CD4-positive, alpha-beta memory T cell (primary cell): ENCODE data around the gene PDLIM7. TPM values are rescaled to one million over a fixed set of nuclear protein-coding genes. Genes with fewer than 3 reads are reported as not detected.

ENCODE experiments used
- CTCF ChIA-PET: fragments of 350-600 bp; sonication (Branson Sonifier 250); formaldehyde crosslinking; loops from one replicate; lab custom pipeline; 2021; ENCODE audit warnings: inconsistent platforms; ENCODE audit not compliant: partially characterized antibody; lab: Charles Lee
- POLR2A ChIA-PET: fragments of 350-600 bp; sonication (Branson Sonifier 250); formaldehyde crosslinking; loops from one replicate; lab custom pipeline; 2021; ENCODE audit not compliant: partially characterized antibody; lab: Charles Lee
- DNase-seq, 5 donors: peaks; one replicate each; pipeline versions ENCODE4 v3.0.0 to v3.0.0-alpha.2; 2020 to 2022; ENCODE audit warnings: mixed read lengths in 1 of 5
- H3K27ac ChIP-seq: one replicate; pipeline ENCODE4 v1.7.0; 2013; ENCODE audit warnings: low read depth, low read length
- H3K27me3 ChIP-seq: 2 replicates; pipeline ENCODE4 v1.7.0; 2013; ENCODE audit warnings: mild to moderate bottlenecking, low read length, moderate library complexity; ENCODE audit not compliant: insufficient read depth
- H3K36me3 ChIP-seq: 2 replicates; pipeline ENCODE4 v1.7.0; 2013; ENCODE audit warnings: mild to moderate bottlenecking, low read length, moderate library complexity; ENCODE audit not compliant: insufficient read depth
- H3K4me1 ChIP-seq: 2 replicates; pipeline ENCODE4 v1.7.0; 2013; ENCODE audit warnings: mild to moderate bottlenecking, low read length, moderate library complexity; ENCODE audit not compliant: insufficient read depth
- H3K4me3 ChIP-seq, 2 donors: one replicate each; pipeline ENCODE4 v1.7.0; 2013; ENCODE audit warnings: low read length in 2 of 2, mild to moderate bottlenecking in 1 of 2
- H3K9me3 ChIP-seq, 2 donors: one replicate each; pipeline ENCODE4 v1.7.0; 2013; ENCODE audit warnings: low read length in 2 of 2, control low read depth in 1 of 2; ENCODE audit not compliant: control insufficient read depth in 1 of 2
- H3K27ac Mint-ChIP-seq, 7 donors: one replicate each; pipeline ENCODE4 v1.8.0; 2020 to 2021; ENCODE audit warnings: mixed read lengths in 7 of 7, mild to moderate bottlenecking in 6 of 7, inconsistent platforms in 3 of 7, moderate library complexity in 3 of 7
- H3K27me3 Mint-ChIP-seq, 2 donors: one replicate each; pipeline ENCODE4 v1.8.0; 2020 to 2021; ENCODE audit warnings: mixed read lengths in 2 of 2
- H3K36me3 Mint-ChIP-seq, 2 donors: one replicate each; pipeline ENCODE4 v1.8.0; 2020 to 2021; ENCODE audit warnings: mixed read lengths in 2 of 2, inconsistent platforms in 1 of 2, mild to moderate bottlenecking in 1 of 2
- H3K4me1 Mint-ChIP-seq, 4 donors: one replicate each; pipeline ENCODE4 v1.8.0; 2020 to 2021; ENCODE audit warnings: mixed read lengths in 4 of 4, mild to moderate bottlenecking in 1 of 4
- H3K4me3 Mint-ChIP-seq, 8 donors: one replicate each; pipeline ENCODE4 v1.8.0; 2020 to 2021; ENCODE audit warnings: mixed read lengths in 8 of 8, mild to moderate bottlenecking in 7 of 8, moderate library complexity in 6 of 8, inconsistent platforms in 3 of 8
- H3K9me3 Mint-ChIP-seq, 8 donors: one replicate each; pipeline ENCODE4 v1.8.0; 2020 to 2021; ENCODE audit warnings: mixed read lengths in 8 of 8, mild to moderate bottlenecking in 5 of 8, inconsistent platforms in 3 of 8, moderate library complexity in 1 of 8
- intact Hi-C: fragments of 100-400 bp; cut with micrococcal nuclease; formaldehyde crosslinking; loops from one replicate; pipeline ENCODE4 v1.15.1; 2023
- polyA plus RNA-seq, 2 donors: library from polyadenylated mRNA; unstranded; fragments of 300-500 nt; fragmentation: Illumina TruSeq; gene quantifications; one replicate each; pipeline ENCODE4 v1.2.3, GENCODE V29; 2021
- total RNA-seq, 2 experiments: library from RNA; stranded (reverse); gene quantifications; one replicate each; pipeline ENCODE4 v1.2.3, GENCODE V29; 2021

The PDLIM7 gene
- total and polyA plus RNA-seq, 4 experiments from 2014 or later: 3.3 to 7.3 (median 4.6) TPM

DNA sequence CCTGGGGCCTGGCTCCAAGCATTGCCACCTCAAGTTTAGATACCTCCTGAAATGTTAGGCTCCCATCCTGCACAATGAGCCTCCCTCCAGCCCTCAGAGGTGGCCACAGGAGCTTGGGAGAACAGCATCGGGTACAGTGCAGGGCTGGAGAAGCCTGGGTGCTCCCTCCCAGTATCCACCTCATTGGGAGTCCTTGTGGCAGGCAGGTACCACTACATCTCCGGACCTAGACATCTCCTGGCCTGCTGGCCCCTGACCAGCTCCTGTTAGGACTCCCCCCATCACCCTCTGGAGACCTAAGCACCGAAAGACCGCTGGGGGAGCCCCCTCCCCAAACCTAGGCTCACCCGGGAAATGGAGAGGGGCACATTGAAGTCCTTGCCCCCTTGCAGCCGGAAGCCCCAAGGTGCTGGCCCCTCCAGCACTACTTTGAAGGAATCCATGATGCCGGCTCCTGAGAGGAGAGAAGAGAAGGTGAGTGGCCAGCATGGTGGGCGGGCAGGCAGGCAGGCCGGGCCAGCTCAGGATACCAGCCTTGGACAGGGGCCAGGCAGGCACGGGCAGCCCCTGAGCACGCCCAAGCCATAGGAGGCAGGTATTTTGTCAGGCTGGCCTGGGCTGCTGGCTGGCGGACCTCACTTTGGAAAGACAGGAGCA, 1.2 kb downstream of the PDLIM7 start:
- ChIA-PET POLR2A (interaction anchor here (1.2 to 1.9 kb wide), 3 partner anchors 24 to 193 kb away, joined by 3 to 4 read pairs (median 4); partner anchors contain the start of genes PRELID1 and RAB24), CTCF (interaction anchor here (1.3 to 3.3 kb wide), 2 partner anchors 91 to 187 kb away, joined by 3 to 14 read pairs; no protein-coding TSS in a partner anchor)
- H3K27ac Mint-ChIP-seq: peak overlapping the region in 1 of 7 donors; percentile 29
- Histone ChIP-seq H3K4me1 (peaks cover 11% of the 10 kb centered on the region), H3K27ac (no peak overlapping the region), H3K9me3 (no peaks in the 10 kb centered on the region), H3K27me3 (no peaks in the 10 kb centered on the region), H3K36me3 (no peaks in the 10 kb centered on the region), H3K4me3 (no peak overlapping the region)
- intact Hi-C loops: loop anchor here (2.0 kb wide), 2 partner anchors 21 to 379 kb away; no protein-coding TSS in a partner anchor
- no peaks in the 10 kb centered on the region for H3K36me3 Mint-ChIP-seq
- no peaks in the 10 kb centered on the region for H3K9me3 Mint-ChIP-seq
- H3K4me3 Mint-ChIP-seq: peak overlapping the region in 5 of 8 donors; percentile 8 to 74 (median 49)
- H3K27me3 Mint-ChIP-seq: no peaks in the 10 kb centered on the region
- H3K4me1 Mint-ChIP-seq: peaks cover 8 to 26% (median 20%) of the 10 kb centered on the region in 4 donors
- DNase-seq: no peak

DNA sequence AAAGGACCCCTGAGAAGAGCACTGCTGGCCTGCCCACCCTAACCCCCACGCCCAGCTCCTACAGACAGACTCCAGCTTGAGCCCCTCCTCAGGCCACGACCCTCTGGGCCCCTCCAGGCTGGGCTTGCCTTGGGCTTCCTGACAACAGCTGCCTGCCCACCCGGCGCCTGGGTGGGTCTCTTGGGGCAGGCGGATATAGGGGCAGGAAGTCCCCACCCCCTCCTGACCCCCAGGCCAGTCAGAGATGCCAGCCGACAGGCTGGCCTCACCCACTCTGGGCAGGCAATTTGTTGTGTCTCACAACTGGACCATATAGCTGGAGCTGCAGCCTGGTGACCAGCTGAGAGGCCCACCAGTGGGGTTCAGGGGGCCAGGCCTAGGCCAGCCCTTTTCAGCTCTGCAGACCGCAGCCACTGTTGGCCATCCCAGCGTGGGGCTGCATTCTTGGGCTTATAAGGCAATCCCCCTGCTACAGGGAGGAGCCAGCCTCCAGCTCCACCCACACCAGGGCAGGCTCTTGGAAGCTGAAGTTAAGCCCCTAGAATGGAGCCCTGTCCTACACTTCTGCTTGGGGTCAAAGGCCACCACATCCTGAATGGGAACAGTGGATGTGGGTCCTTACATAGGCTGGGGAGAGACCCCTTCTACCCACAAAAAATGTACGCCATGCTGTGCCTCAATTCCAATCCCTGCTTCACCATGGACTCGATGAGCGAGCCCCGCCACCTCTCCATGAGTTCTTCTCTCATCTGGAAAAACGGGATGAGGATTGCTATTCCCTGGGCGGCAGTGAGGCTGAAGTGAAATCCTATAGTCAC, 2.0 kb downstream of the PDLIM7 start:
- intact Hi-C loops: loop anchor here (2.0 kb wide), 2 partner anchors 21 to 379 kb away; no protein-coding TSS in a partner anchor
- DNase-seq: no peak
- peaks cover 11% of the 10 kb centered on the region for H3K4me1 ChIP-seq
- Mint-ChIP-seq H3K36me3 (no peaks in the 10 kb centered on the region), H3K9me3 (no peaks in the 10 kb centered on the region), H3K4me3 (peak overlapping the region in 2 of 8 donors; percentile 25 to 74), H3K27ac (no peak overlapping the region), H3K4me1 (peaks cover 5 to 25% (median 17%) of the 10 kb centered on the region in 4 donors), H3K27me3 (no peaks in the 10 kb centered on the region)
- H3K9me3 ChIP-seq: no peaks in the 10 kb centered on the region
- no peak overlapping the region for H3K27ac ChIP-seq
- H3K36me3 ChIP-seq: no peaks in the 10 kb centered on the region
- ChIA-PET CTCF (interaction anchor here (1.2 to 1.4 kb wide), 3 partner anchors 40 to 186 kb away, joined by 3 to 4 read pairs (median 3); no protein-coding TSS in a partner anchor), POLR2A (no interaction called here)
- H3K4me3 ChIP-seq: no peak overlapping the region
- no peaks in the 10 kb centered on the region for H3K27me3 ChIP-seq

DNA sequence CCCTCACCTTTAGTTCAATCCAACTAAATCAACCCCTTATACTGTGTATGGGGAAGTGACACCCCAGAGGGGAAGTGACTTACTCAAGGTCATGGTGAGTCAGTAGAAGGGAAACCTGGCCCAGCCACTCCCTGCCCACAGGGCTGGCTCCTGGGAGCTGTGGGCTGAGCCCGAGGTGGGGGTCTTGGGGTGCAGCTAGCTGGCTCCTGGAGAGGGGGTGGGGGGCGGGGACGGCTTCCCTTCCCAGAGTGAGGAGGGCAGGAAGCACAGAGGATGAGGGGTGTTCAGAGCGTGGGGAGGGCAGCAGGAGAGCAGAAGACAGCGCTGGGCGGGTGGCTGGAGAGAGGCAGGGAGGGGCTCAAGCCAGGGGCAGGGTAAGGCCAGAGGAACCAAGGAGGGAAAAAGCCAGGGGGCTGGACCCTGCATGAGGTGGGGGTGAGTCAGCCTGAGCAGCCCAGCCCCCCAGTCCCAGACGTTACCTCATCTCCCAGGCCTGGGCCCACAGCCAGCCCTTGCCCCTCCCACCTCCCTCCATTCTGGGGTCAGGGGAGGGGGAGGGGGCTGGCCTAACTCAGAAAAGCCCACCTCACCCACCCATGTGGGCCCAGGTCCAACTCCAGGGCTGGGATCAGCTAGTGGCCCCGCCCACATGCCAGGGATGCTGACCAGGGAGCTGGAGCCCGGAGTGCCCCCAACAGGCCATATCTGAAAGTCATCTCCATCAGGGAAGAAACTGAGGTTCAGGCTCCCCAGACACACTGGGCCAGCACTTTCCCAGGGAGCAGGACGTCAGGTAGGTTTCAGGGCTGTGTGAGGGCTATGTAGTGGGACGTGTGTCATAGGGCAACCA, 2.8 kb downstream of the PDLIM7 start:
- peaks cover 5 to 25% (median 16%) of the 10 kb centered on the region in 4 donors for H3K4me1 Mint-ChIP-seq
- Histone ChIP-seq H3K9me3 (no peaks in the 10 kb centered on the region), H3K4me3 (no peak overlapping the region), H3K4me1 (peaks cover 11% of the 10 kb centered on the region), H3K27me3 (no peaks in the 10 kb centered on the region), H3K36me3 (no peaks in the 10 kb centered on the region), H3K27ac (no peak overlapping the region)
- no peak overlapping the region for H3K4me3 Mint-ChIP-seq
- H3K9me3 Mint-ChIP-seq: no peaks in the 10 kb centered on the region
- DNase-seq: no peak
- POLR2A ChIA-PET: no interaction called here
- peaks cover 0 to 3% of the 10 kb centered on the region in 2 donors for H3K36me3 Mint-ChIP-seq
- intact Hi-C loops: no loop called here
- no peaks in the 10 kb centered on the region for H3K27me3 Mint-ChIP-seq
- H3K27ac Mint-ChIP-seq: peak overlapping the region in 1 of 7 donors; percentile 47
- CTCF ChIA-PET: interaction anchor here (0.5 to 2.4 kb wide), 7 partner anchors 11 to 185 kb away, joined by 3 to 10 read pairs (median 3); no protein-coding TSS in a partner anchor

DNA sequence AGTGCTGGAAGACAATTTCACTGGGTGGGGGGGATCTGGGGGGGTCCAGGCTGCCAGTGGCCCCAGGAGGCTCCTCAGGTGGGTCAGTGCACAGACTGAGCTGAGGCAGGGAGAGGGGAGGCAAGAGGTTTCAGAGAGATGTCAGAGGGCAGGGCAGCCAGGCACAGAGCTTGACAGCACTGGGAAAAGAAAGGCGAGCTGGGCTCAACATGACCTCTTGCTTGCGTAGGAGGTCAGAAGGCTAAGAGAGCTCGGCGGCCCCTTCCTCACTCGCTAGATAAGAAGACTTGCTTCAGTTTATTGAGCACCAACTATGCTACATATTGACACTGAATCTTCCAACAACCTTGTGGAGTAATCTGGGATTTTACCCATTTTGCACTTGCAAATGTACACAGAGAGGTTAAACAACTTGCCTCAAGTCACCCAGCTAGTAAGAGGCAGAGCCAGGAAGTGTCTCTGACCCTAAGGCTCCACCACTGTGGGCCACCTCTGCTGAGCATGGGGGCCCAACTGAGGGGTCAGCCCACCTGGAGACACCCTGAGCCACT, 3.5 kb downstream of the PDLIM7 start:
- no peaks in the 10 kb centered on the region for H3K27me3 Mint-ChIP-seq
- CTCF ChIA-PET: interaction anchor here (0.5 to 2.4 kb wide), 9 partner anchors 12 to 184 kb away, joined by 3 to 10 read pairs (median 3); no protein-coding TSS in a partner anchor
- peaks cover 0 to 3% of the 10 kb centered on the region in 2 donors for H3K36me3 Mint-ChIP-seq
- POLR2A ChIA-PET: interaction anchor here (1.2 kb wide), 1 partner anchor 710 kb away, joined by 3 read pairs; the partner anchor contains the start of gene HNRNPAB
- H3K4me3 Mint-ChIP-seq: no peak overlapping the region
- intact Hi-C loops: no loop called here
- no peaks in the 10 kb centered on the region for H3K9me3 Mint-ChIP-seq
- DNase-seq: no peak
- peaks cover 5 to 24% (median 15%) of the 10 kb centered on the region in 4 donors for H3K4me1 Mint-ChIP-seq
- H3K4me3 ChIP-seq: no peak overlapping the region
- H3K36me3 ChIP-seq: no peaks in the 10 kb centered on the region
- no peaks in the 10 kb centered on the region for H3K27me3 ChIP-seq
- peak overlapping the region in 2 of 7 donors; percentile 41 to 47 for H3K27ac Mint-ChIP-seq
- no peaks in the 10 kb centered on the region for H3K9me3 ChIP-seq
- no peak overlapping the region for H3K27ac ChIP-seq
- H3K4me1 ChIP-seq: peaks cover 11% of the 10 kb centered on the region

DNA sequence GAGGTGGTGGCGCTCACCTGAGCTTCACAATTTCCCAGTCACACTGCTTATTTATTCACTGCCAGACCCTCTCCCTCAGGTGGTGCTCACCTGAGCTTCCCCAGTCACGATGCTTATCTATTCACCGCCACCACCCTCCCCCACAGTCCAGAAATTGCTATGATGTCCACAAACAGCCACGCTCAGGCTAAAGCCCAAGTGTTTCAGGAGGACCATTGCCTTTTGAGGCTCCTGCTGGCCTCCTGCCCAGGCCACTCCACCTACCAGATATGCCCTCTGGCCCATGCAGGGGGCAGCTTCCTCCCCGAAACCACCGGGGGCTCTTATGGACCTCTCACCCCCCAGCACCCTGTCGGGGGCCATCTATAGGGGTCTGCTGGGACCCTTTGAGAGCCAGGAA, 4.6 kb downstream of the PDLIM7 start:
- Histone ChIP-seq H3K27ac (no peak overlapping the region), H3K4me3 (no peak overlapping the region), H3K36me3 (no peaks in the 10 kb centered on the region), H3K4me1 (peaks cover 6% of the 10 kb centered on the region), H3K9me3 (no peaks in the 10 kb centered on the region), H3K27me3 (no peaks in the 10 kb centered on the region)
- POLR2A ChIA-PET: interaction anchor here (1.2 kb wide), 1 partner anchor 711 kb away, joined by 3 read pairs; the partner anchor contains the start of gene HNRNPAB
- peaks cover 0 to 3% of the 10 kb centered on the region in 2 donors for H3K36me3 Mint-ChIP-seq
- no peaks in the 10 kb centered on the region for H3K27me3 Mint-ChIP-seq
- intact Hi-C loops: no loop called here
- CTCF ChIA-PET: interaction anchor here (1.0 to 2.4 kb wide), 8 partner anchors 8 to 174 kb away, joined by 3 to 10 read pairs (median 4); no protein-coding TSS in a partner anchor
- peaks cover 0 to 2% (median 0%) of the 10 kb centered on the region in 8 donors for H3K9me3 Mint-ChIP-seq
- no peak overlapping the region for H3K27ac Mint-ChIP-seq
- peaks cover 1 to 13% (median 8%) of the 10 kb centered on the region in 4 donors for H3K4me1 Mint-ChIP-seq
- H3K4me3 Mint-ChIP-seq: peak overlapping the region in 1 of 8 donors; percentile 4
- DNase-seq: no peak
